Osteoblast (primary cell): Measurements from ENCODE around the gene RASL10A. TPM values are rescaled to one million over a fixed set of nuclear protein-coding genes. Genes with fewer than 3 reads are reported as not detected.
A peak's percentile ranks its signal among the peaks of the same experiment; 100 is the strongest.

Experiments used
- DNase-seq: peaks from one replicate; pipeline ENCODE4 v3.0.0; 2011; ENCODE audit warnings: low spot score, mixed read lengths; ENCODE audit not compliant: insufficient read length; ENCODE audit errors: missing footprints
- H2AFZ ChIP-seq: 2 replicates; pipeline ENCODE4 v1.6.0; 2011; ENCODE audit warnings: mild to moderate bottlenecking, low read length
- H3K27ac ChIP-seq: 2 replicates; pipeline ENCODE4 v1.5.1; 2011; ENCODE audit warnings: mild to moderate bottlenecking, low read depth, low read length, moderate library complexity
- H3K27me3 ChIP-seq: 2 replicates; pipeline ENCODE4 v1.6.0; 2012; ENCODE audit warnings: mild to moderate bottlenecking, control low read depth, inconsistent platforms, low read length, moderate library complexity; ENCODE audit not compliant: insufficient read depth
- H3K36me3 ChIP-seq: 2 replicates; pipeline ENCODE4 v1.5.1; 2011; ENCODE audit warnings: mild to moderate bottlenecking, low read length, control low read depth, moderate library complexity; ENCODE audit not compliant: insufficient read depth
- H3K4me1 ChIP-seq: 2 replicates; pipeline ENCODE4 v1.5.1; 2011; ENCODE audit warnings: mild to moderate bottlenecking, low read length, control low read depth, moderate library complexity; ENCODE audit not compliant: insufficient read depth
- H3K4me2 ChIP-seq: 2 replicates; pipeline ENCODE4 v1.6.0; 2011; ENCODE audit warnings: mild to moderate bottlenecking, low read length; ENCODE audit not compliant: insufficient read depth
- H3K4me3 ChIP-seq: fragments of 200-600 bp; sonication (generic); 3 replicates; pipeline ENCODE4 v1.5.1; 2012; ENCODE audit warnings: mild to moderate bottlenecking, low read length, inconsistent platforms; ENCODE audit not compliant: insufficient read depth
- H3K79me2 ChIP-seq: 2 replicates; pipeline ENCODE4 v1.6.0; 2012; ENCODE audit warnings: mild to moderate bottlenecking, low read length, control low read depth, inconsistent platforms; ENCODE audit not compliant: insufficient read depth
- H3K9me3 ChIP-seq: 2 replicates; pipeline ENCODE4 v1.5.1; 2011; ENCODE audit warnings: low read depth, low read length, control low read depth
- H4K20me1 ChIP-seq: 2 replicates; pipeline ENCODE4 v1.6.0; 2012; ENCODE audit warnings: mild to moderate bottlenecking, low read length, control low read depth; ENCODE audit not compliant: insufficient read depth
- CTCF ChIP-seq: IDR thresholded peaks from 2 replicates; pipeline ENCODE4 v1.5.1; 2011; ENCODE audit warnings: mild to moderate bottlenecking, low read depth, low read length, moderate library complexity; ENCODE audit errors: extremely low read depth
- total RNA-seq: library from RNA; depleted of rRNA; stranded (reverse); fragments of >200 nt; gene quantifications from 2 replicates; pipeline ENCODE4 v1.2.3, GENCODE V29; 2012

RASL10A gene
- total RNA-seq, 1 donor: not detected

GRCh38 chr22:29306835-29307595, 8.5 kb downstream of the RASL10A start:
- Histone ChIP-seq H3K27me3 (no peaks in the 10 kb centered on the region), H3K9me3 (no peaks in the 10 kb centered on the region), H3K4me3 (peak overlapping the region; percentile 81), H2AFZ (peak overlapping the region; percentile 99), H4K20me1 (peaks cover 8% of the 10 kb centered on the region), H3K4me1 (peaks cover 37% of the 10 kb centered on the region), H3K36me3 (no peaks in the 10 kb centered on the region), H3K4me2 (peak overlapping the region; percentile 95), H3K79me2 (peaks cover 32% of the 10 kb centered on the region), H3K27ac (peak overlapping the region; percentile 65)
- no peak for TF ChIP-seq CTCF
- peak; percentile 99 for DNase-seq

GRCh38 chr22:29306175-29306834, 9.2 kb downstream of the RASL10A start, which contains the start of gene GAS2L1:
Gene GAS2L1, plus strand, starts transcription at chr22:29306650. Its CDS starts 1,456 bp downstream, at chr22:29308106.
- H3K4me1 ChIP-seq: peaks cover 31% of the 10 kb centered on the region
- H3K4me3 ChIP-seq: peak within 1 kb of the TSS; percentile 81
- H3K27ac ChIP-seq: peak within 1 kb of the TSS; percentile 65
- peak within 1 kb of the TSS; percentile 95 for H3K4me2 ChIP-seq
- H3K9me3 ChIP-seq: no peaks in the 10 kb centered on the region
- no peaks in the 10 kb centered on the region for H3K27me3 ChIP-seq
- DNase-seq: peak; percentile 100
- peak within 1 kb of the TSS; percentile 99 for H2AFZ ChIP-seq
- peak; percentile 56 for TF ChIP-seq CTCF
- H4K20me1 ChIP-seq: peaks cover 8% of the 10 kb centered on the region
- H3K36me3 ChIP-seq: no peaks in the 10 kb centered on the region
- H3K79me2 ChIP-seq: peaks cover 32% of the 10 kb centered on the region

- H3K4me2 ChIP-seq: peak overlapping the region; percentile 95
- H3K79me2 ChIP-seq: peaks cover 31% of the 10 kb centered on the region
- peaks cover 11% of the 10 kb centered on the region for H4K20me1 ChIP-seq
- H2AFZ ChIP-seq: peak overlapping the region; percentile 42
- H3K27ac ChIP-seq: no peak overlapping the region
- H3K4me1 ChIP-seq: peaks cover 26% of the 10 kb centered on the region
- no peaks in the 10 kb centered on the region for H3K27me3 ChIP-seq
- peaks cover 3% of the 10 kb centered on the region for H3K36me3 ChIP-seq
- H3K4me3 ChIP-seq: peak overlapping the region; percentile 81
- TF ChIP-seq CTCF: no peak
- no peaks in the 10 kb centered on the region for H3K9me3 ChIP-seq
- DNase-seq: no peak
Measured at GRCh38 chr22:29305836-29306174, 9.7 kb downstream of the RASL10A start.
